GM23248 (cell line): ENCODE data around the gene LIPF. TPM values are rescaled to one million over a fixed set of nuclear protein-coding genes. Genes with fewer than 3 reads are reported as not detected.
A peak's percentile ranks its signal among the peaks of the same experiment; 100 is the strongest.

Source experiments
- DNase-seq: peaks from one replicate; pipeline ENCODE4 v3.0.0-alpha.2; 2015
- H2AFZ ChIP-seq: fragments of 200-600 bp; sonication (generic); 2 replicates; pipeline ENCODE4 v1.6.1; 2016; ENCODE audit warnings: antibody characterized with exemption
- H3F3A ChIP-seq: fragments of 200-600 bp; sonication (generic); 2 replicates; pipeline ENCODE4 v1.6.1; 2016; ENCODE audit warnings: mild to moderate bottlenecking, antibody characterized with exemption, mixed run types; ENCODE audit not compliant: insufficient read depth
- H3K27ac ChIP-seq: fragments of 200-600 bp; sonication (generic); 2 replicates; pipeline ENCODE4 v1.5.1; 2016; ENCODE audit warnings: mild to moderate bottlenecking
- H3K27me3 ChIP-seq: fragments of 200-600 bp; sonication (generic); replicated peaks from 2 replicates; pipeline ENCODE4 v1.6.1; 2016; ENCODE audit warnings: mild to moderate bottlenecking; ENCODE audit not compliant: insufficient read depth
- H3K36me3 ChIP-seq: fragments of 200-600 bp; sonication (generic); 2 replicates; pipeline ENCODE4 v1.6.1; 2016; ENCODE audit warnings: low read depth, mild to moderate bottlenecking
- H3K4me1 ChIP-seq: fragments of 200-600 bp; sonication (generic); 2 replicates; pipeline ENCODE4 v1.6.1; 2016; ENCODE audit warnings: mild to moderate bottlenecking; ENCODE audit not compliant: insufficient read depth
- H3K4me2 ChIP-seq: fragments of 200-600 bp; sonication (generic); one replicate; pipeline ENCODE4 v1.6.1; 2016; ENCODE audit warnings: mild to moderate bottlenecking; ENCODE audit not compliant: unreplicated experiment
- H3K4me3 ChIP-seq: fragments of 200-600 bp; sonication (generic); 2 replicates; pipeline ENCODE4 v1.5.1; 2016; ENCODE audit warnings: mild to moderate bottlenecking
- H3K79me2 ChIP-seq: fragments of 200-600 bp; sonication (generic); 2 replicates; pipeline ENCODE4 v1.6.1; 2016; ENCODE audit warnings: mild to moderate bottlenecking; ENCODE audit not compliant: insufficient read depth
- H3K9ac ChIP-seq: fragments of 200-600 bp; sonication (generic); 2 replicates; pipeline ENCODE4 v1.6.1; 2016; ENCODE audit warnings: mild to moderate bottlenecking
- H3K9me2 ChIP-seq: fragments of 200-600 bp; sonication (generic); 2 replicates; pipeline ENCODE4 v1.6.1; 2016; ENCODE audit warnings: mixed run types, mild to moderate bottlenecking, moderate library complexity; ENCODE audit not compliant: insufficient read depth
- H3K9me3 ChIP-seq: fragments of 200-600 bp; sonication (generic); one replicate; pipeline ENCODE4 v1.6.1; 2017; ENCODE audit warnings: low read depth
- H4K20me1 ChIP-seq: fragments of 200-600 bp; sonication (generic); 2 replicates; pipeline ENCODE4 v1.6.0; 2016; ENCODE audit not compliant: insufficient read depth
- EZH2 ChIP-seq: fragments of 200-600 bp; sonication (generic); IDR thresholded peaks from 2 replicates; pipeline ENCODE4 v1.6.1; 2018; ENCODE audit warnings: antibody characterized with exemption, mild to moderate bottlenecking; ENCODE audit not compliant: insufficient read depth, poor library complexity, severe bottlenecking
- EZH2phosphoT487 ChIP-seq: fragments of 200-600 bp; sonication (generic); IDR thresholded peaks from 2 replicates; pipeline ENCODE4 v1.6.1; 2018; ENCODE audit warnings: antibody characterized with exemption, moderate library complexity, mild to moderate bottlenecking, low read depth; ENCODE audit not compliant: insufficient read depth
- WGBS, 2 experiments: methylation state at CpG; one replicate each; pipeline ENCODE4 v1.1.6; 2015 to 2017; ENCODE audit warnings: low lambda C conversion rate in 2 of 2, low coverage in 1 of 2; ENCODE audit errors: missing lambda C conversion rate in 2 of 2; 5-methylcytosine and 5-hydroxymethylcytosine counted together
- in situ Hi-C: fragments of 300-500 bp; cut with MboI; formaldehyde crosslinking; loops from 2 replicates; pipeline ENCODE4 v1.15.0; 2020
- polyA plus RNA-seq: library from polyadenylated mRNA; unstranded; fragments of >200 nt; fragmentation: Nextera tagmentation; extraction: Ambion mirVana; gene quantifications from 2 replicates; pipeline ENCODE4 v1.2.1, GENCODE V29; 2016
- total RNA-seq: library from RNA; depleted of rRNA; stranded (reverse); fragments of >200 nt; shearing (Covaris generic); gene quantifications from 2 replicates; pipeline ENCODE4 v1.2.3, GENCODE V29; 2014

LIPF gene
- total and polyA plus RNA-seq, 2 experiments from 2014 or later, result not detected

- TF ChIP-seq EZH2 (no peak), EZH2phosphoT487 (no peak)
- no peaks in the 10 kb centered on the region for H4K20me1 ChIP-seq
- H3K36me3 ChIP-seq, result no peaks in the 10 kb centered on the region
- no peaks in the 10 kb centered on the region for H3K9me2 ChIP-seq
- 73 to 74% methylated on average over 1 of the region's 1 CpG for WGBS, 2 experiments
- no peak overlapping the region for H3K4me2 ChIP-seq
- no peak overlapping the region for H3K4me3 ChIP-seq
- DNase-seq, result no peak
- H3K9ac ChIP-seq, result no peak overlapping the region
- H2AFZ ChIP-seq, result no peak overlapping the region
- H3K27ac ChIP-seq, result no peak overlapping the region
- H3K27me3 ChIP-seq, result no peaks in the 10 kb centered on the region
- peaks cover 4% of the 10 kb centered on the region for H3K9me3 ChIP-seq
- H3K79me2 ChIP-seq, result no peaks in the 10 kb centered on the region
- H3K4me1 ChIP-seq, result no peaks in the 10 kb centered on the region; the same call in 1 of the 2 replicates
- in situ Hi-C loops, result no loop called here
- no peaks in the 10 kb centered on the region for H3F3A ChIP-seq
Observed at GRCh38 chr10:88620441-88620840, 43.8 kb upstream of the LIPF start.

GRCh38 chr10:88623835-88624234 lies 40.4 kb upstream of the LIPF start:
- Histone ChIP-seq H3K4me2 (no peak overlapping the region), H2AFZ (no peak overlapping the region), H3K9me3 (peaks cover 4% of the 10 kb centered on the region), H3K9me2 (no peaks in the 10 kb centered on the region), H3K36me3 (no peaks in the 10 kb centered on the region), H3F3A (no peaks in the 10 kb centered on the region), H3K27me3 (no peaks in the 10 kb centered on the region), H3K4me3 (no peak overlapping the region), H3K79me2 (no peaks in the 10 kb centered on the region), H3K27ac (no peak overlapping the region), H3K4me1 (no peaks in the 10 kb centered on the region; the same call in 1 of the 2 replicates), H3K9ac (no peak overlapping the region), H4K20me1 (no peaks in the 10 kb centered on the region)
- no peak for TF ChIP-seq EZH2
- TF ChIP-seq EZH2phosphoT487, result no peak
- 88 to 89% methylated on average over 2 of the region's 2 CpGs for WGBS, 2 experiments
- in situ Hi-C loops, result no loop called here
- no peak for DNase-seq

GRCh38 chr10:88624840-88625239 lies 39.4 kb upstream of the LIPF start:
- Histone ChIP-seq H4K20me1 (no peaks in the 10 kb centered on the region), H3K9ac (no peak overlapping the region), H3F3A (no peaks in the 10 kb centered on the region), H3K4me2 (no peak overlapping the region), H3K27ac (no peak overlapping the region), H3K27me3 (no peaks in the 10 kb centered on the region), H3K9me2 (no peaks in the 10 kb centered on the region), H3K79me2 (no peaks in the 10 kb centered on the region), H3K4me1 (no peaks in the 10 kb centered on the region; the same call in 1 of the 2 replicates), H3K4me3 (no peak overlapping the region), H3K9me3 (peaks cover 4% of the 10 kb centered on the region), H3K36me3 (no peaks in the 10 kb centered on the region), H2AFZ (no peak overlapping the region)
- no peak for TF ChIP-seq EZH2
- no peak for TF ChIP-seq EZH2phosphoT487
- in situ Hi-C loops, result no loop called here
- DNase-seq, result no peak

- no peak for TF ChIP-seq EZH2phosphoT487
- TF ChIP-seq EZH2, result no peak
- in situ Hi-C loops, result no loop called here
- WGBS, 2 experiments, result 55 to 58% methylated on average over 2 of the region's 2 CpGs
- H3F3A ChIP-seq, result 0 out of 2 replicates have a peak, but pooled peaks cover 12% of the 10 kb centered on the region
- no peak overlapping the region for H3K4me3 ChIP-seq
- no peak overlapping the region for H2AFZ ChIP-seq
- no peaks in the 10 kb centered on the region for H3K9me3 ChIP-seq
- H3K4me2 ChIP-seq, result no peak overlapping the region
- H3K27me3 ChIP-seq, result no peaks in the 10 kb centered on the region
- no peaks in the 10 kb centered on the region for H3K9me2 ChIP-seq
- no peak overlapping the region for H3K27ac ChIP-seq
- peaks cover 12% of the 10 kb centered on the region for H3K4me1 ChIP-seq
- H3K36me3 ChIP-seq, result no peaks in the 10 kb centered on the region
- no peak overlapping the region for H3K9ac ChIP-seq
- no peaks in the 10 kb centered on the region for H3K79me2 ChIP-seq
- no peaks in the 10 kb centered on the region for H4K20me1 ChIP-seq
- DNase-seq, result no peak
Observed at GRCh38 chr10:88640186-88640585, 24.1 kb upstream of the LIPF start.

GRCh38 chr10:88642209-88642608 lies 22.0 kb upstream of the LIPF start:
- Histone ChIP-seq H3K9me2 (no peaks in the 10 kb centered on the region), H3K27ac (no peak overlapping the region), H4K20me1 (no peaks in the 10 kb centered on the region), H3K4me2 (no peak overlapping the region), H3F3A (0 out of 2 replicates have a peak, but pooled peaks cover 12% of the 10 kb centered on the region), H3K9me3 (no peaks in the 10 kb centered on the region), H3K27me3 (no peaks in the 10 kb centered on the region), H3K4me3 (no peak overlapping the region), H3K9ac (no peak overlapping the region), H3K4me1 (peaks cover 12% of the 10 kb centered on the region), H2AFZ (no peak overlapping the region), H3K79me2 (no peaks in the 10 kb centered on the region), H3K36me3 (no peaks in the 10 kb centered on the region)
- DNase-seq, result peak; percentile 4
- no peak for TF ChIP-seq EZH2
- no peak for TF ChIP-seq EZH2phosphoT487
- 78% methylated on average over 6 of the region's 6 CpGs for WGBS, 2 experiments
- in situ Hi-C loops, result no loop called here
